GM21367 (cell line): ENCODE results near the gene ADCY1.

Experiments
- ATAC-seq: cut with Tn5 transposase; IDR thresholded peaks from one replicate; pipeline ENCODE4 v1.9.1; 2021; ENCODE audit not compliant: unreplicated experiment

Gene ADCY1

GRCh38 chr7:45663167-45663921 is 89.2 kb downstream of the ADCY1 start:
- ATAC-seq, result no peak

GRCh38 chr7:45663965-45664633 is 89.9 kb downstream of the ADCY1 start:
- ATAC-seq, result no peak

- ATAC-seq, result no peak
Observed at GRCh38 chr7:45665172-45665571, 91.0 kb downstream of the ADCY1 start.

GRCh38 chr7:45670227-45670626 is 96.1 kb downstream of the ADCY1 start:
- no peak for ATAC-seq

- no peak for ATAC-seq
Observed at GRCh38 chr7:45670717-45671116, 96.5 kb downstream of the ADCY1 start.

- ATAC-seq, result no peak
Observed at GRCh38 chr7:45677311-45677900, 103.2 kb downstream of the ADCY1 start.

- ATAC-seq, result no peak
Observed at GRCh38 chr7:45679516-45679915, 105.3 kb downstream of the ADCY1 start.

GRCh38 chr7:45680776-45681175 is 106.6 kb downstream of the ADCY1 start:
- no peak for ATAC-seq

- no peak for ATAC-seq
Observed at GRCh38 chr7:45681596-45682357, 107.6 kb downstream of the ADCY1 start.

GRCh38 chr7:45682358-45682735 is 108.2 kb downstream of the ADCY1 start:
- ATAC-seq, result no peak

GRCh38 chr7:45682836-45683555 is 108.8 kb downstream of the ADCY1 start:
- no peak for ATAC-seq

- no peak for ATAC-seq
Observed at GRCh38 chr7:45683556-45684148, 109.5 kb downstream of the ADCY1 start.

- no peak for ATAC-seq
Observed at GRCh38 chr7:45684910-45685618, 110.9 kb downstream of the ADCY1 start.

GRCh38 chr7:45685619-45686240 is 111.6 kb downstream of the ADCY1 start:
- no peak for ATAC-seq

GRCh38 chr7:45686441-45687184 is 112.4 kb downstream of the ADCY1 start:
- no peak for ATAC-seq

- no peak for ATAC-seq
Observed at GRCh38 chr7:45687185-45687560, 113.0 kb downstream of the ADCY1 start.

- no peak for ATAC-seq
Observed at GRCh38 chr7:45687721-45688120, 113.6 kb downstream of the ADCY1 start.

GRCh38 chr7:45688382-45688781 is 114.2 kb downstream of the ADCY1 start:
- no peak for ATAC-seq
